BLaER1 treated with 17β-estradiol and CSF1 and Interleukin-3, amounts not matched to agents 10 nM and 100 nM (cell line): ENCODE data around the gene S100A14.

Experiments
- H3K27ac ChIP-seq, 11 experiments: shearing (Covaris generic); formaldehyde crosslinking; 2 replicates each; pipeline ENCODE4 v1.8.1; 2022
- H3K27me3 ChIP-seq, 11 experiments: shearing (Covaris generic); formaldehyde crosslinking; 2 replicates each; pipeline ENCODE4 v1.8.1; 2022
- H3K36me3 ChIP-seq, 11 experiments: shearing (Covaris generic); formaldehyde crosslinking; 2 replicates each; pipeline ENCODE4 v1.8.1; 2022
- H3K4me1 ChIP-seq, 10 experiments: shearing (Covaris generic); formaldehyde crosslinking; 2 replicates each; pipeline ENCODE4 v1.8.1; 2022
- H3K4me2 ChIP-seq, 11 experiments: shearing (Covaris generic); formaldehyde crosslinking; 2 replicates each; pipeline ENCODE4 v1.8.1; 2022
- H3K4me3 ChIP-seq, 10 experiments: shearing (Covaris generic); formaldehyde crosslinking; 2 replicates each; pipeline ENCODE4 v1.8.1; 2022
- H3K9ac ChIP-seq, 11 experiments: shearing (Covaris generic); formaldehyde crosslinking; 2 replicates each; pipeline ENCODE4 v1.8.1; 2022
- H3K9me3 ChIP-seq, 11 experiments: shearing (Covaris generic); formaldehyde crosslinking; replicated peaks in 1 of 11; 2 replicates each; pipeline ENCODE4 v1.8.1; 2022
- H4K20me1 ChIP-seq, 11 experiments: shearing (Covaris generic); formaldehyde crosslinking; 2 replicates each; pipeline ENCODE4 v1.8.1; 2022
- Cebpa-rat ChIP-seq, 11 experiments: shearing (Covaris generic); IDR thresholded peaks; 2 replicates each; pipeline ENCODE4 v1.8.1; 2022

The S100A14 gene

DNA sequence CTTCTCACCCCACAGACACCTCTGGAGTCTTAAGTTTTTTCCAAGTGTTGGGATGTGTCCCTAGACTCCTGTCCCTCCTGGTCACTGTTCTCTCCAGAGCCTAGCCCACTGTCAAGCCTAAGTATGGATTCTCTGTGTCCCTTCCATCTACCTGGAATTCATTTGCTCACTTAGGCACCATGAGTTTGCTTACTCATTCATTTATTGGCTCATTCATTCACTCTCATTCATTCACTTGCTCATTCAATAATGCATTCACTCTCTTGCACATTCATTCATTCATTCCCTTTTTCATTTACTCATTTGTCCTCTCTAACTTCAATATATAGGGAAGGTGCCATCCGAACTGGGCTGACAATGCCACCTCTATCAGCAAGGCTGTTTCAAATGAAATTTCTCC, 4.8 kb downstream of the S100A14 start:
- no peaks in the 10 kb centered on the region for H3K9me3 ChIP-seq
- H3K36me3 ChIP-seq: no peaks in the 10 kb centered on the region
- no peak for TF ChIP-seq Cebpa-rat (IDR thresholded peaks at IDR 0.05)
- peak overlapping the region in 5 of 11 experiments; percentile 52 to 69 (median 60); a peak in 10 of 22 replicates for H3K4me2 ChIP-seq
- peaks cover 50 to 81% (median 55%) of the 10 kb centered on the region in 10 experiments for H3K4me1 ChIP-seq
- no peak overlapping the region for H3K9ac ChIP-seq
- no peak overlapping the region for H3K4me3 ChIP-seq
- no peaks in the 10 kb centered on the region for H3K27me3 ChIP-seq
- H3K27ac ChIP-seq: peak overlapping the region in 1 of 11 experiments; percentile 19; a peak in 1 of 22 replicates
- H4K20me1 ChIP-seq: no peaks in the 10 kb centered on the region

GRCh38 chr1:153610811-153611301, 5.3 kb downstream of the S100A14 start:
- no peak for TF ChIP-seq Cebpa-rat (IDR thresholded peaks at IDR 0.05)
- Histone ChIP-seq H3K9ac (0 out of 22 replicates have a peak overlapping the region, but pooled peaks of 1 of the 11 experiments have one; percentile 13), H3K4me3 (no peak overlapping the region; a peak in 1 of 20 replicates), H3K36me3 (no peaks in the 10 kb centered on the region), H3K9me3 (no peaks in the 10 kb centered on the region), H4K20me1 (no peaks in the 10 kb centered on the region), H3K27me3 (no peaks in the 10 kb centered on the region), H3K27ac (peak overlapping the region in 5 of 11 experiments; percentile 28 to 71 (median 59); a peak in 7 of 22 replicates), H3K4me2 (peak overlapping the region in 10 of 11 experiments; percentile 43 to 92 (median 79); a peak in 16 of 22 replicates), H3K4me1 (peaks cover 50 to 76% (median 54%) of the 10 kb centered on the region in 10 experiments)

DNA sequence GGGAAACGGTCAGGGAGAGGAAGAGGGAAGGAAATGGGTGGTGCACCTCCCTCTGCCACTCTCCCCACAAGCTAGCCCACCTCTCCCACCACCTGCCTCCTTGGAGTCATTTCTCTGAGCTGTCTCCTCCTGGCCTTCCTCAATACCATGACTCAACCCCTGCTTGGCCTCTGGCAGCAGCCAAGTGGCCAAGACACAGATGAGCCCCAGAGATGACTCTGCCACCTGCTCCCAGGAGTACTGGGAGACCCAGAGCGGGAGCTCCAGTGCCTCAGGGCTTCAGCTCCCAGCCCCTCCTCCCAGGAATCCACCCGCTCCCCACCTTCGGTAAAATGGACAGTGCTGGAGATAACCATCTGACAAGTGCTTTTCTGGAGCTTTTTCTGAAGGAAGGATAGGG, 5.8 kb downstream of the S100A14 start:
- peak overlapping the region; percentile 43 to 92 (median 79) for H3K4me2 ChIP-seq
- H4K20me1 ChIP-seq: no peaks in the 10 kb centered on the region
- peak overlapping the region in 7 of 11 experiments; percentile 34 to 71 (median 60); a peak in 10 of 22 replicates for H3K27ac ChIP-seq
- no peaks in the 10 kb centered on the region for H3K9me3 ChIP-seq
- H3K9ac ChIP-seq: 0 out of 22 replicates have a peak overlapping the region, but pooled peaks of 1 of the 11 experiments have one; percentile 13
- no peak for TF ChIP-seq Cebpa-rat (IDR thresholded peaks at IDR 0.05)
- H3K4me3 ChIP-seq: peak overlapping the region in 1 of 10 experiments; percentile 16; a peak in 3 of 20 replicates
- H3K4me1 ChIP-seq: peaks cover 50 to 73% (median 54%) of the 10 kb centered on the region in 10 experiments
- H3K36me3 ChIP-seq: no peaks in the 10 kb centered on the region
- H3K27me3 ChIP-seq: no peaks in the 10 kb centered on the region

DNA sequence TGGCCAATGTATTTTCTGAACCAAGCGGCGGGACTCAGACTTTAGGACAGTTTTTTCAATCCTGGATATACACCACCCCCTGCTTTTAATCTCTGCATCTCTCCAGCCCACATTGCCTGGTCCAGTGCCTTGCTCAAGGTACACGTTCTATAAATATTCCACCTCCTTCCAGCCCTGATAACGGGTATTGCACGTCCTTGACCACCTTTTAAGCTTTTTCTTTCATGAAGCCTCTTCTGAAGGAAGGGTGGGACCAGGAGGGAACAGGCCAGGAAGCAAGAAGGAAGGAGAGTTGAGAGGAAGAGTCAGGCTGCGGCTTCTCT, 6.6 kb downstream of the S100A14 start:
- peak overlapping the region; percentile 43 to 92 (median 79) for H3K4me2 ChIP-seq
- H4K20me1 ChIP-seq: no peaks in the 10 kb centered on the region

GRCh38 chr1:153608742-153609584, 7.2 kb downstream of the S100A14 start:
- H3K27me3 ChIP-seq: no peaks in the 10 kb centered on the region
- H3K27ac ChIP-seq: peak overlapping the region in 9 of 11 experiments; percentile 13 to 71 (median 59); a peak in 16 of 22 replicates
- peaks cover 38 to 61% (median 43%) of the 10 kb centered on the region in 10 experiments for H3K4me1 ChIP-seq
- H4K20me1 ChIP-seq: no peaks in the 10 kb centered on the region
- peak overlapping the region in 7 of 11 experiments; percentile 20 to 55 (median 41); a peak in 8 of 22 replicates for H3K9ac ChIP-seq
- peak overlapping the region; percentile 55 to 92 (median 79) for H3K4me2 ChIP-seq
- H3K9me3 ChIP-seq: no peaks in the 10 kb centered on the region
- peak overlapping the region in 2 of 10 experiments; percentile 12 to 30; a peak in 2 of 20 replicates for H3K4me3 ChIP-seq
- no peak for TF ChIP-seq Cebpa-rat (IDR thresholded peaks at IDR 0.05)
- H3K36me3 ChIP-seq: no peaks in the 10 kb centered on the region

More for the DNA sequence above, 6.6 kb downstream of the S100A14 start:
- Histone ChIP-seq H3K4me1 (peaks cover 44 to 67% (median 49%) of the 10 kb centered on the region in 10 experiments), H3K9me3 (no peaks in the 10 kb centered on the region), H3K9ac (peak overlapping the region in 4 of 11 experiments; percentile 1 to 55 (median 26); a peak in 4 of 22 replicates), H3K27ac (peak overlapping the region in 8 of 11 experiments; percentile 13 to 71 (median 60); a peak in 12 of 22 replicates), H3K27me3 (no peaks in the 10 kb centered on the region), H3K4me3 (no peak overlapping the region; a peak in 1 of 20 replicates), H3K36me3 (no peaks in the 10 kb centered on the region)
- TF ChIP-seq Cebpa-rat (IDR thresholded peaks at IDR 0.05): no peak

DNA sequence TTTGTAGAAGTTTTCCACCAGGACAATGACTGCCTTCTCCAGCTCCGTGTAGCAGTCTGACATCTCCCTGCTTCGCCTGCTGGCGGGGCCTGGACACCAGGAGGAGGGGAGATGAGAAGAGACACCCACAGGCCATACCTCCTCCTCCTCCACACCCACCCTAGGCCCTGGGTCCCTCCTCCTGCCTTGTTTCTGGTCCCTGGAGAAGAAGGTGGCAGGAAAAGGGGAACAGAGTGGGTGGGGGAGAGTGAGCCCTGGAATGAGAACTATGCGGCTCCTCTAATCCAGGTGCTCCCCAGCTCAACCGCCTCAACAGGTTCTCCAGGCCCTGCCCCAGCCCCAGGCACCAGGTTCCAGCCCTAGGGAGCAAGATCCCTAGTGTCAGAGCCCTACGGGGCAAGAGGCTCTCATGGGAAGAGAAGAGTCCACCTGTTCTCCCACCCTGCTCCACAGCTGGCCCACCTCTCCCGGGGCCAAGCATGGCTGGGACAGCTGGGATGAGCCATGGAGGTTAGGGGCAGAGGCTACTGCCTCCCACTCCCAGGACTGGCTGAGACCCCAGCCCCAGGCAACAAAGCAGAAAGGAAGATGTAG, 7.9 kb downstream of the S100A14 start:
- H3K36me3 ChIP-seq: no peaks in the 10 kb centered on the region
- peak overlapping the region in 2 of 10 experiments; percentile 12 to 30; a peak in 2 of 20 replicates for H3K4me3 ChIP-seq
- peak overlapping the region in 8 of 11 experiments; percentile 15 to 55 (median 37); a peak in 10 of 22 replicates for H3K9ac ChIP-seq
- TF ChIP-seq Cebpa-rat (IDR thresholded peaks at IDR 0.05): no peak
- no peaks in the 10 kb centered on the region for H3K9me3 ChIP-seq
- H3K4me2 ChIP-seq: peak overlapping the region; percentile 55 to 92 (median 79)
- peak overlapping the region in 9 of 11 experiments; percentile 13 to 71 (median 59); a peak in 17 of 22 replicates for H3K27ac ChIP-seq
- H3K4me1 ChIP-seq: peaks cover 40 to 66% (median 49%) of the 10 kb centered on the region in 10 experiments
- no peaks in the 10 kb centered on the region for H4K20me1 ChIP-seq
- no peaks in the 10 kb centered on the region for H3K27me3 ChIP-seq

DNA sequence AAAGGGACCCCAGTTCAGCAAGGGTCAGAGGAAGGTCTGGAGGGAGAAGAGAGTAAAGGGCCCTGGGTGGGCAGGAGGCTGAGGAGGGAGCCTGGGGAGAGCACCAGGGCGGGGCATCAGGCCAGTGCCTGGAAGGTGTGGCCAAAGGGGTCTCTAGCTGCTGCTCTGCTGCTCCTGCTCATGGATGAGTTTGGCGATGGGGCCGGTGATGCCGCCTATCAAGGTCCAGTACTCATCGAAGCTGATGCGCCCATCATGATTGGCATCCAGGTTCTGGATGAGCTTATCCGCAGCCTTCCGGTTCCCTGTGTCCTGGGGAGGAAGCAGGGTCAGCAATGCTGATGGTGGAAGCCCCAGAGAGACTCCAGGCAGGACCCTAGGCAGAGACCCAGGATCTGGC, 8.7 kb downstream of the S100A14 start:
- Histone ChIP-seq H3K27me3 (no peaks in the 10 kb centered on the region), H3K4me3 (no peak overlapping the region), H3K9me3 (no peaks in the 10 kb centered on the region), H3K27ac (peak overlapping the region in 4 of 11 experiments; percentile 10 to 65 (median 62); a peak in 6 of 22 replicates), H4K20me1 (no peaks in the 10 kb centered on the region), H3K9ac (peak overlapping the region in 6 of 11 experiments; percentile 3 to 24 (median 13); a peak in 5 of 22 replicates), H3K4me2 (peak overlapping the region in 10 of 11 experiments; percentile 16 to 92 (median 76); a peak in 19 of 22 replicates), H3K4me1 (peaks cover 43 to 74% (median 55%) of the 10 kb centered on the region in 10 experiments), H3K36me3 (no peaks in the 10 kb centered on the region)
- TF ChIP-seq Cebpa-rat (IDR thresholded peaks at IDR 0.05): no peak

- H3K9me3 ChIP-seq: no peaks in the 10 kb centered on the region
- H3K4me1 ChIP-seq: peaks cover 54 to 74% (median 63%) of the 10 kb centered on the region in 10 experiments
- no peak overlapping the region for H3K4me3 ChIP-seq
- H3K9ac ChIP-seq: no peak overlapping the region
- no peaks in the 10 kb centered on the region for H3K36me3 ChIP-seq
- no peak for TF ChIP-seq Cebpa-rat (IDR thresholded peaks at IDR 0.05)
- H3K27ac ChIP-seq: no peak overlapping the region
- no peak overlapping the region for H3K4me2 ChIP-seq
- H4K20me1 ChIP-seq: no peaks in the 10 kb centered on the region
- no peaks in the 10 kb centered on the region for H3K27me3 ChIP-seq
Observed at GRCh38 chr1:153606194-153606593, 9.9 kb downstream of the S100A14 start.
